ENCODE results near the gene HSD17B14. TPM values are rescaled to one million over a fixed set of nuclear protein-coding genes. Genes with fewer than 3 reads are reported as not detected.
A peak's percentile ranks its signal among the peaks of the same experiment; 100 is the strongest.
"Not testable (repeated sequence)": the region's sequence is repeated elsewhere in the genome, so short reads cannot be mapped to it uniquely, and the experiment has no call there.

HSD17B14 gene
- total RNA-seq, 2 experiments from 2014 or later = 0.47 to 0.56 TPM

GRCh38 chr19:48879025-48879637 lies 42.8 kb upstream of the HSD17B14 start:
- Mint-ChIP-seq H3K36me3 (ENCODE audit: low read depth) (peaks cover 40% of the 10 kb centered on the region), H3K4me3 (no peak overlapping the region), H3K27me3 (no peaks in the 10 kb centered on the region), H3K9me3 (no peaks in the 10 kb centered on the region), H3K27ac (no peak overlapping the region), H3K4me1 (ENCODE audit: low read depth) (peaks cover 30% of the 10 kb centered on the region)
- ChIA-PET CTCF (interaction anchor here (1.0 kb wide), 1 partner anchor 92 kb away, joined by 3 read pairs; no protein-coding TSS in a partner anchor), POLR2A (interaction anchor here (0.5 to 1.8 kb wide), 7 partner anchors 10 to 553 kb away, joined by 3 to 6 read pairs (median 3); no protein-coding TSS in a partner anchor)
- DNase-seq (no peak), ATAC-seq (no peak)
- no peak for TF ChIP-seq CTCF (IDR thresholded peaks at IDR 0.05)
- intact Hi-C loops (cut with micrococcal nuclease) = loop anchor here (10.0 kb wide), 2 partner anchors 86 to 244 kb away; partner anchors contain the start of genes DBP and FTL

- TF ChIP-seq CTCF (IDR thresholded peaks at IDR 0.05) = no peak
- Mint-ChIP-seq H3K27ac (peak overlapping the region; percentile 65), H3K36me3 (ENCODE audit: low read depth) (peaks cover 47% of the 10 kb centered on the region), H3K9me3 (no peaks in the 10 kb centered on the region), H3K27me3 (no peaks in the 10 kb centered on the region), H3K4me3 (no peak overlapping the region), H3K4me1 (ENCODE audit: low read depth) (peaks cover 37% of the 10 kb centered on the region)
- POLR2A ChIA-PET = interaction anchor here (0.6 to 1.8 kb wide), 6 partner anchors 8 to 553 kb away, joined by 3 to 6 read pairs (median 3); no protein-coding TSS in a partner anchor
- DNase-seq (peak; percentile 60), ATAC-seq (no peak)
- intact Hi-C loops (cut with micrococcal nuclease) = loop anchor here (10.0 kb wide), 2 partner anchors 86 to 244 kb away; partner anchors contain the start of genes DBP and FTL
- CTCF ChIA-PET = interaction anchor here (1.0 to 1.5 kb wide), 2 partner anchors 36 to 92 kb away, joined by 3 to 4 read pairs; no protein-coding TSS in a partner anchor
Measured at GRCh38 chr19:48878196-48879024, 42.1 kb upstream of the HSD17B14 start.

DNA sequence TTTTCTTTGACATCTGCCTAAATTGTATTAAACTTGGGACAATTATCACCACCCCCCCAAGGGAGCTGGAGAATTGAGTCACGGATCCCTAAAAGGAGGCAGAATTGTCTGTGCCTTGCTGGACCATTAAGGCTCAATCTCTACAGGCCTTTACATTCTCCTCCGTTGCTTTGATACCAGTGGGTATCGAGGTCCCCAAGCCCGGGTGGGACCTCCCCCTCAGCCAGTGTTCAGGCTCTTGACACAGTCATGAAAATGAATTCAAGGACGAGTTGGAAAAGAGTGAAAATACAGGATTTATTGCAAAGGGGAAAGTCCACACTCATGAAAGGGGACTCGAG lies 41.5 kb upstream of the HSD17B14 start:
- H3K4me3 Mint-ChIP-seq = no peak overlapping the region
- peak overlapping the region; percentile 65 for H3K27ac Mint-ChIP-seq
- peaks cover 52% of the 10 kb centered on the region for H3K36me3 Mint-ChIP-seq (ENCODE audit: low read depth)
- no peaks in the 10 kb centered on the region for H3K27me3 Mint-ChIP-seq
- H3K4me1 Mint-ChIP-seq (ENCODE audit: low read depth) = peaks cover 39% of the 10 kb centered on the region
- DNase-seq (no peak), ATAC-seq (no peak)
- TF ChIP-seq CTCF (IDR thresholded peaks at IDR 0.05) = no peak
- ChIA-PET CTCF (interaction anchor here (1.5 kb wide), 1 partner anchor 35 kb away, joined by 4 read pairs; no protein-coding TSS in a partner anchor), POLR2A (interaction anchor here (0.6 to 1.8 kb wide), 5 partner anchors 9 to 118 kb away, joined by 3 to 6 read pairs (median 3); partner anchors contain the start of gene FTL)
- H3K9me3 Mint-ChIP-seq = no peaks in the 10 kb centered on the region
- intact Hi-C loops (cut with micrococcal nuclease) = loop anchor here (10.0 kb wide), 2 partner anchors 87 to 243 kb away; partner anchors contain the start of genes DBP and FTL

DNA sequence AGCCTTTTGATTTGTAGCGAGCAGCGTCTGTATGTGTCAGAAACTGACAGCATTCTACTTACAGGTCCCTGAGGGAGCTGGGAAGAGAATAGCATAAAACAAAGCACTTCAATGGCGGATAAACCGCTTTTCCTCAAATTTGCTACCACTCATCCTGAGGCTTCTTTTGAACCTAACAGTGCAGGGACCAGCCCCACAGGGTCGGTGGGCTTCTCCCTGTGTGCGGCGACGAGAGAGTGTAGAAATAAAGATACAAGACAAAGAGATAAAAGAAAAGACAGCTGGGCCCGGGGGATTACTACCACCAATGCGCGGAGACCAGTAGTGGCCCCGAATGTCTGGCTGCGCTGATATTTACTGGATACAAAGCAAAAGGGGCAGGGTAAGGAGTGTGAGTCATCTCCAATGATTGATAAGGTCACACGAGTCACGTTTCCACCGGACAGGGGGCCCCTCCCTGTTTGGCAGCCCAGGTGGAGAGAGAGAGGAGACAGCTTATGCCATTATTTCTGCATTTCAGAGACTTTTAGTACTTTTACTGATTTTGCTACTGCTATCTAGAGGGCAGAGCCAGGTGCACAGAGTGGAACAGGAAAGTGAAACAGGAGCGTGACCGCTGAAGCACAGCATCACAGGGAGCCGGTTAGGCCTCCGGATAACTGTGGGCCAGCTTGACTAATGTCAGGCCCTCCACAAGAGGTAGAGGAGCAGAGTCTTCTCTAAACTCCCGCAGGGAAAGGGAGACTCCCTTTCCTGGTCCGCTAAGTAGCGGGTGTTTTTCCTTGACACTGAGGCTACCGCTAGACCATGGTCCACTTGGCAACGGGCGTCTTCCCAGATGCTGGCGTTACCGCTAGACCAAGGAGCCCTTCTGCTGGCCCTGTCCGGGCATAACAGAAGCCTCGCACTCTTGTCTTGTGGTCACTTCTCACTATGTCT lies 40.0 kb upstream of the HSD17B14 start:
- H3K27me3 Mint-ChIP-seq, H3K9me3 Mint-ChIP-seq, ATAC-seq: not testable (repeated sequence)
- Mint-ChIP-seq H3K4me3 (peak overlapping the region; percentile 99), H3K36me3 (ENCODE audit: low read depth) (peaks cover 56% of the 10 kb centered on the region), H3K27ac (peak overlapping the region; percentile 100), H3K4me1 (ENCODE audit: low read depth) (peaks cover 42% of the 10 kb centered on the region)
- intact Hi-C loops (cut with micrococcal nuclease) = loop anchor here (10.0 kb wide), 2 partner anchors 88 to 242 kb away; partner anchors contain the start of genes DBP and FTL
- DNase-seq = peak; percentile 80
- POLR2A ChIA-PET = interaction anchor here (0.9 to 5.1 kb wide), 7 partner anchors 10 to 116 kb away, joined by 3 to 53 read pairs (median 3); partner anchors contain the start of genes FTL and NUCB1
- CTCF ChIA-PET = interaction anchor here (1.0 to 4.3 kb wide), 5 partner anchors 20 to 117 kb away, joined by 3 to 18 read pairs (median 4); partner anchors contain the start of genes GYS1 and RUVBL2
